DLD1 (cell line): ENCODE data around the gene RIN3.

Experiments used
- in situ Hi-C: cut with HindIII; loops from 2 replicates; pipeline ENCODE4 v1.10.0; 2017; ENCODE audit warnings: low sequenced_read_pairs

RIN3 gene

DNA sequence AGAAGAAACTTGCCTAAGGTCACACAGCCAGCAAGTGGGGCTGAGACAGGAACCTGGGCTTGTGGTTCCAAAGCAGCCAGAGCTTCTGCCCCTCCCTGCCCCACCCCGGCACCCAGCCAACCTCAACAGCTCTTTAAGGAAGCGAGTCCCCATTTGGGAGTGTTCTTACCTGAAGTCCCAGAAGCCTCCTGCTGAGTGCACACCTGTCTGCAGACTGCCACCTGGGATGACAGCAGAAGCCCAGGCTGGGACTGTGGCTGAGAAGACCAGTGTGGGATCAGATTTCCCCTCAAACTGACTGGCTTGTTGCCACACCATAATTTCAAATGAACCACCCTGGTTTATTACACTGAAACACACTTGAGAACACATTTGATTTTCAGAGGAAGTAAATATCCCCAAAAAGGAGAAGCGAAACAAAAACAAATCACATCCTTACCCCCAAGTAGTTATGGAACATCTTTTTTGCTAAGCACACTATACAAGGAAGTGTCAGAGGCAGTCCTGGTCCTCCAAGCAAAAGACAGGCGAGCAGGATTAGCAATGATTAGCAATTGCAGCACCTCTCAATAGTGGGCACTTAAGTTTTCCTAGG is 6.3 kb upstream of the RIN3 start:
- in situ Hi-C loops = loop anchor here (25.0 kb wide), 1 partner anchor 145 kb away; no protein-coding TSS in a partner anchor

DNA sequence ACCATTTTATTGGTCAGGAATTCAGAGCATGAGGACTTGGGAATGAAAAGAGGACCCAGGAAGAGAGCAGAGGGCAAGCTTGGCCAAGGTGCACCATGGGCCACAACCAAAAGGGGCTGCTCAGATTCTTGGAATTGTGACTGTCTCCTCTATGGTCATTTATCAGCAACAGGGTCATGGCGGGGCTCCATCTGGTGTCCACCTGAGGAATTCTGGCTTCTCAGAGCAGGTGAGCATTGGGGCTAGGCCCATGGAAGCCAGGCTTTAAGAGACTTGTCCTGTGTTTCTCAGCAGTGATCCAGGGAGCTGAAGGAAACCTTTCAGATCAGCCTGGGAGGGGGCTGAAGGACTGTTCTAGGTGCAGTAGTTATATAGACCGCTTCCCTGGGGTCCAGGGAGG is 2.6 kb upstream of the RIN3 start:
- in situ Hi-C loops = loop anchor here (25.0 kb wide), 1 partner anchor 149 kb away; no protein-coding TSS in a partner anchor

DNA sequence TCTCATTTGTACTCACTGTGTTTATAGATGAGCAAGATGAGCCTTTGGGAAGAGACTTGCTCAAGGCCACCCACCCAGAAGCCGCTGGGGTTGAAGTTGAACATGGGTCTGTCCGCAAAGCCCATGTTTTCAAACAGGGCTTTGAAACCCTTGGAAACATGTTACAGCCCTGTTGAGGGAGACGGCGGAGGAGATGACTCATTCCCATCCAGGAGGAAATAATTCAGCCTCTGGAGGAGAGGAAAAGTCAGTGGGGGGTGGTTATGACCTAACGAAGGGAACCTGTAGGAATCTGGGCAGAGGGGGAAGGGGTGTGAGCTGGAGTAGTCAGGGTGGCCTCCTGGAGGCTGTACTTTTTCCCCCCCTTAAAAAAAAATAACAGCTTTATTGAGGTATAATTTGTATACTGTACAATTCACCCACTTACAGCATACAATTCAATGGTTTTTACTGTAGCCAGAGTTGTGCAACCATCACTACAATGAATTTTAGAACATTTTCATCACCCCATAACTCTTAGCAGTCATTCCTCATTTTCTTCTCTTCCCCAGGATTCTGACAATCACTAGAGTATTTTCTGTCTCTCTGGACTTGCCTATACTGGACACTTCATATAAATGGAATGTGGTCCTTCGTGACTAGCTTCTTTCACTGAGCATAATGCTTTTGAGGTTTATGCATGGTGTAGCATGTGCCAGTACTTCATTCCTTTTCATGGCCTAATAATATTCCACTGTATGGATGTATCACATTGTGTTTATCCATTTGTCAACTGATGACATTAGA is 1.9 kb upstream of the RIN3 start:
- in situ Hi-C loops = loop anchor here (25.0 kb wide), 1 partner anchor 149 kb away; no protein-coding TSS in a partner anchor

DNA sequence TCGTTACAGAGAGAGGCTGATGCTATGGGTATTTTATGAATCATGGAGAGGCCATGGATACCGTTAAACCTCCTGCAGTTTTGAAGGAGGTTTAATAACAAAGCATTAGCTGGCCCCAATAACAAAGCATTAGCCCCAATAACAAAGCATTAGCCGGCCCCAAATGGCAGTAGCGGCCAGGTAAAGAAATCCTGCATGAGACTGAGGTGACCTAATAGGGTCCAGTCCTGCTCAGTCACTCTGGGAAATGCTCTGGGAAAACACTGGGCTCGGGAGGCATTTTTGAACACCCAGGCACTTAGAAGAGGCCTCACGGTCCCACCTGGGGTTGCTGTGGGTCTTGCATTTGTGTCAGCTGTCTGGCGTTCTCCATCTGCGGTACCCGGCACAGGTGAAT is 776 bp upstream of the RIN3 start:
- in situ Hi-C loops = loop anchor here (25.0 kb wide), 1 partner anchor 151 kb away; no protein-coding TSS in a partner anchor

DNA sequence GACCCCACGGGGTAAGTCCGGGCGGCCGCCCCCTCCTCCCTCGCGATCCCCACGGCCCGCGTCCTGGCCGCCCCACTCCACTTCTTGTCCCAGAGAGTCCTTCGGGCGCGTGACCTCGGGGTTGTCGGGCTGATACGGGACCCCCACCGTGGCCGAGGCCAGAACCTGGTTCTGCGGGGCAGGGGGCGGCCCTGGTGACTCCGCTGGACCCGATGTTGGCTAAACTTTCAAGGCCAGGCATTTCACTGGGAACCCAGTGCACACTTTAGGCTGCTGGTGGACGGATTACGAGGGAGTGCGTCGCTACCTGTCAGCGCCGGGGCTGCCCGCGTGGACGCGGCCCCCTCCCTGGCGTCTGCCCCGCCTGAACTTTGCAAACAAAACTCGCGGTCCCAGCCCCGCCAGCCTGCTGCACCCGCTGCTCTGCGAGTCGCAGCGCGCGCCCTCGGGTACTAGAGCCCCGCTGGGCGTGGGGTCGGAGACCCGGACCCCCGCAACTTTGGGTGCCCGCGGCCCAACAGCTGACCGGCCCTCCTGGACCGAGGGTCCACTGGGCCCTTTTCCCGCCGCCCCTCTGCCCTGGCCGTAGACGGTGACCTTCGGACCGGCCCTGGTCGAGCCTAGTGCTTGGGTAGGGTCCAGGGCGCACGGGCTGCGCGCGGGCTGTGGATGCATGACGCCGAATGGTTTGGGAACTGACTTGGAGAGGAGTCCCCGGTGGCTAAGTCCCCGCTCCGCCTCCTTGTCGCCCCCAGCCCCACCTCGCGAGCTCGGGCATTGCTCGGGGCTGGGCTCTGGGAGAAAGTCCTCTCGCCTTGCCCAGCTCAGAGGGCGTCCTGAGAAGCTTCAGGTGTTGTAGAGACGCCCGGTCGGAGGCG is 624 bp downstream of the RIN3 start:
- in situ Hi-C loops = loop anchor here (25.0 kb wide), 1 partner anchor 152 kb away; no protein-coding TSS in a partner anchor

DNA sequence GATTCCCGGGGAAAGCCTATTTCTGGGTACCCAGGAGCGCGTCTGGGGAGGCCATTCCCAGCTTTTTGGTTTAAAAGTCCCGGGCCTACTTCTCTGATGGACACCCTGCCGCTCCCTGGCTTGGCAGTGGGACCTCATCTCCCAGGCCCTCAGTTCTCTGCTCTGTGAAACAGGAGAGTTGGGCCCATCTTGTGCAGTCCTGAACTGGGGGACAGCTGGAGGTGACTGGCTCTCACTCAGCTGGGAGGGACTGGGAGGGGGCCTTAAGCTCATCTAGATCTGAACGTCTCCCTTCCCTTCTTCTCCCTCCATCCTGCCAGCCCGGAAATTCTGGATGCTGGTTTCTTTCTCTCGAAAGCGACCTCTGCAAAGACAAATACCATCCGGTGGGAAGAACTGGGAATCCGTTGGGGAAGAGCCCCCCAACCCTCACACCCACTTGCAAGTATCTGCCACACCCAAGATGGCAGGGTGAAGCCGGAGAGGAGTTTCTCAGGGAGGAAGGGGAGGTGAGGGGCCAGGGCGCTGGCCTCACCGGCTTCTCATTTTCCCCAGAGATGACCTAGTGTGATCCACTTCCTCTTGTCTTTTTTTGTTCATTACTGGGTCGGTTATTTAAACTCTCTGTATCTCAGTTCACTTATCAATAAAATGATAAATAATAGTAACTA is 1.4 kb downstream of the RIN3 start:
- in situ Hi-C loops = loop anchor here (25.0 kb wide), 1 partner anchor 153 kb away; no protein-coding TSS in a partner anchor

DNA sequence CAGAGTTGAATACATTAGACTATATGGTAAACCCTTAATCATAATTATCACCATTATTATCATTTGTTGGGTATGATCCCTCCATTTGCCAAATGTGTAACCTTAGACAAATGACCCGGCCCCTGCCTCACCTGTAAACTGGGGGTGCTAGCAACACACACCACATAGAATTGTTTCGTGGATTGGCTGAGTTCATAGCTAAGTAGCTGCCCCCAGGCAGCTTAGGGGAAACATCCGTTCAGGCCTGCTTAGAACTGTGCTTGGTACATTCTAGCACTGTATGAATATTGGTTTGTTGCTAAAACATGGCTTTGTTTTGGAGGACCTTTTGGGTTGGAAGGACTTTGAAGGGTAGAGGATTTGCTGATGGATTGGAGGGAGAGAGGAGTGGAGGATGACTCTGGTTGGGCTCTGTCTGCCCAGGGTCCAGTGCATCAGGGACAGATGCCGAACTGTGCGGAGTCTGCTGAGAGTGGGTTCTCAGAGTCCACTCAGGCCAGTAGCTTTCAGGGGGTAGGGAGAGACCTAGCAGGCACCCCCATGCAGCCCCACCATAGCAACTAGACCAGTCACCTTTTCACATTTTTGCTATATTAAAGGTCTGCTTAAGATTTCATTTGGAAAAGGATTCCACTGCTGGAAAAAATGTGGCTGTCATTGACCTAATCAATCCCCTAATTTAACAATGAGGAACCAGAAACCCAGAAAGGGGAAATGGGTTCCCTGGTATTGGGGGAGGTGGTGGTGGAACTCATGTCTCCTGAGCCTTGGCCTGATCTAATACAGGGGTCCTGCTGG is 2.2 kb downstream of the RIN3 start:
- in situ Hi-C loops = loop anchor here (25.0 kb wide), 1 partner anchor 153 kb away; no protein-coding TSS in a partner anchor

DNA sequence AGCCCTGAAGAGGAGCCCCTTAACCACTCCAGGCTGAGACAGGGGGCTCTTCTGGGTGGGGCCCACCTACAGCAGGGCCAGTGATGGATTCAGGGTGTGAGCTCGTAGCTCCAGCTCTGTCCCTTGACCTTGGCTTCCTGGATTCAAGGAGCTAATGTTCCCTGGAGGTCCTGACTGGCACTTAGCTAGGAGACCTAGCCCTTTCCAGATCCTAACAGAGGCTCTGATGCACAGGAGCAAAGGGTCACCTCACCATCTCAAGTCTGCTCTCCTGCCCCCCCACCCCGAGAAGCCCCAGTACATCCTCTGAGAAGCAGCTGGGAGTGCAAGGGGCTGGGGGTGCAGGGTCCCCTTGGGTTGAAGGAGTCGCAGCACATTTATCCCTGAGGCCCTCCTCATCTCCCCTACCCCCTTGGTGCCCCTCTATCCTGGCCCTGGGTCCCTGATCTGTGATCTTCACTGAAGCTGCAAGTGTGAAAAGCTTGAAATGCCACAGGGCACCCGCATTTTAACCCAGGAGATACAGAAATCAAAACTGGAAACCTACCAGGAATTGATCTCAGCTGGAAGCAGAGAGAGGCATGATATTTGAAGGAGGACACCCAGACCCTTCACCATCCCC is 2.9 kb downstream of the RIN3 start:
- in situ Hi-C loops = loop anchor here (25.0 kb wide), 1 partner anchor 154 kb away; no protein-coding TSS in a partner anchor

DNA sequence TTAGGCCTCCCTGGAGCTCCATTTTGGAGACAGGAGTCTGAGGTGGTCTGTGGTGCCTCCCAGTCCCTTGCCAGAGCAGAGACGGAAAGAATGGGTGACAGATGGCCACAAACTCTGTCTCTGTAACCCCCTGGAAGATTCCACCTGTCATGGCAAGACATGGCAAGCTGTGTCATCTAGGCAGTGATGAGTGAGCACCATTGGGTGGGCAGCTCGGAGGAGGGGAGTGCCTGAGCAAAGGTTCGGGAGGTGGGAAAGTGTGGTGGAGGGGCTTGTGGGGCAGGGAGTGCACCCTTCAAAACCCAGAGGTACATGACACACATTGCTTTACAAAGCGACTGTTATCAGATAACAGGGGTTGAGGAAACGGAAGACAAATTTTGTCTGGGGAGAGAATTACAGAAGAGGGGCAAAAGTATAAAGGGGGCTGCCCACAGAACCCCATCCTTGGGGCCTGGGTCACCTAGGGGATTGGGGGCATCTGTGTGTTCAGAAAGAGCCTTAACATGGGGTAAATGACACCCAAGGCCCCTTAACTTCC is 3.5 kb downstream of the RIN3 start:
- in situ Hi-C loops = loop anchor here (25.0 kb wide), 1 partner anchor 155 kb away; no protein-coding TSS in a partner anchor

DNA sequence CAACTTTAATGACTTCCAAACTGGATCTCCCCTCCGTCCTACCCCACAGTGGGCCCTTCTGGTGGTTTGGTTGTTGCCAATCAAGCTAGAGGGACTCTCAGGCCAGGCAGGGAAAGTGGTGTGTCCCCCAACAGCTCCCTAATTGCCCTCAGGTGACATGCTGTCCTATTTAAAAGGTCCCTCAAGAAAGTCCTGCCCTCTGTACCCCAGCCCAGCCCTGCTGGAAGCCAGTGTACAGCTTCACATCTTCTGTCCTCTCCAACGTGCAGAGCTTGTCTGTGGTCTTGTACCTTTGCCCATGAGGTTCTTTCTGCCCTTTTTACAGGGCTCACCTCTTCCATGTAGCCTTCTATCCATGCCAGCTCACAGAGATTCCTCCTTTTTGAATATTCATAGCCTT is 4.2 kb downstream of the RIN3 start:
- in situ Hi-C loops = loop anchor here (25.0 kb wide), 1 partner anchor 155 kb away; no protein-coding TSS in a partner anchor

DNA sequence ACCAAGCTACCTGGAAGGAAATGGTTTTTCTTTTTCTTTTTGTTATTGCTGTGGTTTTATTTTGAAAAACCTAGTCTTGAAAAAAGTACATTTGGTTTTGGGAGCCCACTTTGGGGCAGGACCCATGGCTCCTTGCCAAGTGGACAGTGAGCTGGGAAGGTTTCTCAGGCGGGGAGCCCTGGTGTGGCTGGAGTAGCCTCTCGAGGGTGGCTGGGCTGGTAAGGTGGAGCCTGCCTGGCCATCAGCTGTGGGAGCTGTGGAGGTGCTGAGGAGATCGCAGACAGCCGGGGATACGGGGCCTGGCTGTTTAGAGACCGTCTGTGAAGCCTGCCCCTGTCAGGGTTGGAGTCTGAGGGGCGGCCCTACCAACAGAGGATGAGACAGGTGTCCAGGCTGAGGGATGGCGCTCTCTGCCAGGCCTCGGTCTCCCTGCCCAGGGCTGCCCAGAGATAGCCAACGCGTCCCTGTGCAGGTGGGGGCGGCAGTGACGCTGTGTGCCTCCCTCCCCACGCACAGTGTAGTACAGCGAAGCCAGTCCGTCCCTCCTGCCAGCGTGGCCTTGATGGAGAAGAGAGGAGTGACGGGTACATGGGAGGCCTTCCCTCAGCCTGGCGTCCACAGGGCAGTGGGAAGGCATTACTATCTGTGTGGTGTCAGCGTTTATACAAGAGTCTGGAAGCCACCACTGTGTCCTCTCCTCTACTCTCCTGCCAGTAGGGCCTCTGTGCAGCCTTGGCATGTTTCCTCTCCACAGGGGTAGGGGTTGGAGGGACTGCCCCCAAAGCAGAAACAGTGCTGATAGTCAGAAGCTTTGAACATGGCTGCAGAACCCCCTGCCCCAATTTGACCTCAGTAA is 5.9 kb downstream of the RIN3 start:
- in situ Hi-C loops = loop anchor here (25.0 kb wide), 1 partner anchor 157 kb away; no protein-coding TSS in a partner anchor

DNA sequence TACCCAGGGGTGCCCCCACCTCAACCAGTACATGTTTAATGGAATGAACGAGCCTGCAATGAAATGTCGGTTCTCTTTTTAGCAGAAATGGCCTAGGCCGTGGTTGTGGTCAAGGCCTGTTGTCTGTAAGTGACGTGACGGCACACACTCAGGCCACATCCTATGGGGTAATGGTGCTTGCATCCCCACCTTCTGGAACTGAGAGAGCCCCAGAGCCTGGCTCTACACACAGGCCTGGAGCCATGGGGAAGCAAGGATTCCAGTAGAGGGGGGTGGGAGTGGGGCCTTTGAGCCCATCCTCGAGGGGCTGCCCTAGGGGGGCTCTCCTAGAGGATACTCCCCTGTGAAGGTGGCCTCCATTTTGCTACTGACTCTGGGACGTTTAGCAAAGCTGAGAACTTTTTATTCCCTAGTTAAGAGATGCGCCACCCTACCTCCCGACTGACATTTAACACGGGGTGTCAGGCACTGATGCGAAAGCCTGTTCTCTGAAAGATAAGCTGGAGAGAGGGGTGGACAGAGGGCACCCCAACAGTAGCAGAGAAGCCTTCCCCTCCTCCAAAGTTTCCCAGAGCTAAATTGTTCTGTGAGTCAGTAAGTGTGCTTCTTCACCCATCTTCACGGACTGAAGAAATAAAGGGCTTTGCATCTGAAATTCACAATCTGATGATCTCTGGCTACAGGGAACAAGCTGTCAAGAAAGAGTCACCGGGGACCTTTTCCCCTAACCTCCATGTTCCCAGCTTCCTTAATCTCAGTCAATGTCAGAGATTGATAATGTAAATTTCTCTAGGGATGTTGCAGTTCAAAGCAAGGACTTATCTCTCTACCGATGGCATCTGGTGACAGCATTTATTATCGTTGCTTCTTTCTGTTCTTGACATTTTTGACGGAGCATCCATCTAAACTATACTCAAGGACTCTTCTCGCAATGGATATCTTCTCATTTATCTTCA is 6.8 kb downstream of the RIN3 start:
- in situ Hi-C loops = loop anchor here (25.0 kb wide), 1 partner anchor 158 kb away; no protein-coding TSS in a partner anchor

DNA sequence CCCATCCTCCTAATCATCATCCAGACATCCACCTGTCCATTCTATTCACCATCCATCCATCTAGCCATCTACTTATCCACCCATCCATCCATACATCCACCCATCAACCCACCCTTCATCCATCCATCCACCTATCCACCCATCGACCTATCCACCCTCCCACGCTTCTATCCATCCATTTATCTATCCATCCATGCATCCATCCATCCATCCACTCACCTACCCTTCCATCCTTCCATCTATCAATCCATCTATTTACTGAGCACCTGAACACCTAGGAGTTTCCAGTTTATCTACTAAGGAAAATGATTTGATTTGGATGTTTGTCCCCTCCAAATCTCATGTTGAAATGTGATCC is 7.5 kb downstream of the RIN3 start:
- in situ Hi-C loops = loop anchor here (25.0 kb wide), 1 partner anchor 159 kb away; no protein-coding TSS in a partner anchor

DNA sequence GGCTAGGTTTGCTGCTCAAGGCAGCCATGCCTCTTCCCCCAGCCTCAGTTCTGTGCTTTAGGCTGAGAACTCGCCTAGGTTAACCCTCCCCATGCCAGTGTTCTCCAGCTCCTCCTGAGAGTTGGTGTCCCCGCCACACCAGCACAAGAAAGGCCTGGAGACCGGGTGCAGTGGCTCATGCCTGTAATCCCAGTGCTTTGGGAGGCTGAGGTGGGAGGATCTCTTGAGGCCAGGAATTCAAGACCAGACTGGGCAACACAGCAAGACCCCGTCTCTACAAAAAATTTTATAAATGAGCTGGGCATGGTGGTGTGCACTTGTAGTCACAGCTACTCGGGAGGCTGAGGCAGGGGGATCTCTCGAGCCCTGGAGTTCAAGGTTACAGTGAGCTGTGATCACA is 10.2 kb downstream of the RIN3 start:
- in situ Hi-C loops = loop anchor here (25.0 kb wide), 1 partner anchor 161 kb away; no protein-coding TSS in a partner anchor

DNA sequence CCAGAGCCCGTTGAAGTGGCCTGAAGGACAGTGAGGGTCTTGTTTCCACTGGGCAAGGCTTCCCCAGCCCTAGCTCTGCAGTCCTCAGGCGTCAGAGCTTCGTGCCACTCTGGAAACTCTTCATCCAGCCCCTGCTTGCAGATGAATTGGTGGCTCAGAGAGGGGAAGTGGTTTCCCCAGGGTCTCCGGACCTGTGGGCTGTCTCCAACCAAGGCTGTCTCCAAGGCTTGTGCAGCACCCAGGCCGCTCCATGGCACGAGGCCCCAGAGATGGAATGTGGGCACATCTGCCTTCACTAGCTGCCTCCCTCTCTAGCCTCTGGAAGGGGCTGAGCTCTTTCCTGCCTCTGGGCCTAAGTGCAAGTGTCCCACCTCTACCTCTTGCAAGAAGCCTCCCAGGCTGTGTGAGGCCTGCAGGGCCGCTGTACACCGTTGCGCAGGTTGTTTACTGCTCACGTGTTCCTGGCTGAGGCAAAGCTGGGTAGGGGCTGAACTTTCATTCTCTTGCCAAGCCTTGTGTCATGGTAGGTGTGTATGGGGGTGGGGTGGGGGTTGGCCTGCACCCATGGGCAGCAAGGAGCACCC is 11.1 kb downstream of the RIN3 start:
- in situ Hi-C loops = loop anchor here (25.0 kb wide), 1 partner anchor 162 kb away; no protein-coding TSS in a partner anchor
